Body of pancreas (tissue), 4 donors: ENCODE measurements around the gene TUBGCP2. TPM values are rescaled to one million over a fixed set of nuclear protein-coding genes. Genes with fewer than 3 reads are reported as not detected.

Experiments
- ATAC-seq: fragments of 150-250 bp; one replicate; pipeline ENCODE4 v1.9.1; 2016
- DNase-seq, 4 donors: peaks; one replicate each; pipeline ENCODE4 v3.0.0-alpha.2; 2019
- H3K27ac ChIP-seq, 4 donors: fragments of 200-600 bp; sonication (generic); 1 replicate in 3 of 4; 2 replicates in 1 of 4; pipeline versions ENCODE4 v1.5.1 to v1.6.1; 2016 to 2019; ENCODE audit warnings: mild to moderate bottlenecking in 1 of 4, mixed read lengths in 1 of 4, moderate library complexity in 1 of 4
- H3K27me3 ChIP-seq, 2 donors: fragments of 200-600 bp; sonication (generic); one replicate each; pipeline ENCODE4 v1.6.0; 2016; ENCODE audit warnings: mild to moderate bottlenecking in 1 of 2
- H3K36me3 ChIP-seq, 2 donors: fragments of 200-600 bp; sonication (generic); replicated peaks in 1 of 2; 2 replicates each; pipeline ENCODE4 v1.5.1; 2016; ENCODE audit warnings: low read depth in 2 of 2; ENCODE audit not compliant: insufficient read depth in 1 of 2
- H3K4me1 ChIP-seq: fragments of 200-600 bp; sonication (generic); one replicate; pipeline ENCODE4 v1.6.0; 2016
- H3K4me3 ChIP-seq, 2 donors: fragments of 200-600 bp; sonication (generic); 1 replicate in 1 of 2; 2 replicates in 1 of 2; pipeline ENCODE4 v1.5.1; 2016 to 2019
- H3K9me3 ChIP-seq, 3 donors: fragments of 200-600 bp; sonication (generic); 1 replicate in 2 of 3; 2 replicates in 1 of 3; pipeline ENCODE4 v1.5.1; 2016
- CTCF ChIP-seq, 7 experiments: fragments of 450-650 bp in 4 of 7; fragments of 200-600 bp in 3 of 7; sonication (generic) in 3 of 7; IDR thresholded peaks; one replicate each; pipeline ENCODE4 v1.5.1; 2016 to 2019; ENCODE audit warnings: antibody characterized with exemption in 7 of 7
- POLR2A ChIP-seq, 3 donors: fragments of 450-650 bp; IDR thresholded peaks; one replicate each; pipeline ENCODE4 v1.6.1; 2016; ENCODE audit warnings: antibody characterized with exemption in 3 of 3, mild to moderate bottlenecking in 2 of 3
- WGBS, 2 donors: methylation state at CpG; one replicate each; pipeline ENCODE4 v1.1.5; 2017; 5-methylcytosine and 5-hydroxymethylcytosine counted together
- intact Hi-C: fragments of 100-400 bp; cut with DNase I; formaldehyde crosslinking; loops from one replicate; pipeline ENCODE4 v1.15.1; 2023
- total RNA-seq, 2 donors: library from RNA; depleted of rRNA; stranded (reverse); fragments of >200 nt; gene quantifications; one replicate each; pipeline ENCODE4 v1.1.0, GENCODE V29; 2016

Gene TUBGCP2
- total RNA-seq, 2 donors from 2014 or later: 32.2 to 36.6 TPM

GRCh38 chr10:133338080-133339071, 29.7 kb upstream of the TUBGCP2 start:
- whole genome bisulfite sequencing, 2 donors: 74 to 78% methylated on average over 10 of the region's 10 CpGs
- peaks cover 22% of the 10 kb centered on the region for H3K4me1 ChIP-seq
- no peak for TF ChIP-seq POLR2A (IDR thresholded peaks at IDR 0.05)
- TF ChIP-seq CTCF (IDR thresholded peaks at IDR 0.05): no peak
- H3K4me3 ChIP-seq: no peak overlapping the region
- H3K36me3 ChIP-seq: no peaks in the 10 kb centered on the region
- no peak for ATAC-seq
- H3K27ac ChIP-seq: no peak overlapping the region
- H3K27me3 ChIP-seq: peaks cover 0 to 28% of the 10 kb centered on the region in 2 donors
- no peak for DNase-seq
- intact Hi-C loops: no loop called here
- H3K9me3 ChIP-seq: no peaks in the 10 kb centered on the region

GRCh38 chr10:133337370-133337725, 28.7 kb upstream of the TUBGCP2 start:
- intact Hi-C loops: no loop called here
- Histone ChIP-seq H3K4me3 (no peak overlapping the region), H3K9me3 (no peaks in the 10 kb centered on the region), H3K27me3 (peaks cover 0 to 28% of the 10 kb centered on the region in 2 donors), H3K36me3 (no peaks in the 10 kb centered on the region), H3K4me1 (peaks cover 22% of the 10 kb centered on the region), H3K27ac (no peak overlapping the region)
- ATAC-seq (no peak), DNase-seq (no peak)
- TF ChIP-seq CTCF (IDR thresholded peaks at IDR 0.05) (no peak), POLR2A (IDR thresholded peaks at IDR 0.05) (no peak)
- WGBS, 2 donors: 56 to 70% methylated on average over 3 of the region's 3 CpGs

- Histone ChIP-seq H3K4me1 (peaks cover 22% of the 10 kb centered on the region), H3K4me3 (no peak within 1 kb of the TSS), H3K36me3 (no peaks in the 10 kb centered on the region), H3K9me3 (no peaks in the 10 kb centered on the region), H3K27ac (no peak within 1 kb of the TSS), H3K27me3 (peaks cover 0 to 28% of the 10 kb centered on the region in 2 donors)
- DNase-seq (peak in 3 of 4 donors; percentile 43 to 54 (median 52)), ATAC-seq (no peak)
- intact Hi-C loops: no loop called here
- no peak for TF ChIP-seq POLR2A (IDR thresholded peaks at IDR 0.05)
- TF ChIP-seq CTCF (IDR thresholded peaks at IDR 0.05): no peak
- WGBS, 2 donors: 13 to 67% methylated on average over 3 to 63 of the region's 63 CpGs
Observed at GRCh38 chr10:133336577-133337369, 28.1 kb upstream of the TUBGCP2 start, which contains the start of gene CALY. CALY (minus strand) TSS chr10:133336896; CDS start chr10:133328989, 7,907 bp downstream.

GRCh38 chr10:133336118-133336576, 27.5 kb upstream of the TUBGCP2 start:
- ATAC-seq: no peak
- peaks cover 22% of the 10 kb centered on the region for H3K4me1 ChIP-seq
- intact Hi-C loops: no loop called here
- H3K9me3 ChIP-seq: no peaks in the 10 kb centered on the region
- no peaks in the 10 kb centered on the region for H3K36me3 ChIP-seq
- TF ChIP-seq POLR2A (IDR thresholded peaks at IDR 0.05): no peak
- no peak for TF ChIP-seq CTCF (IDR thresholded peaks at IDR 0.05)
- no peak for DNase-seq
- H3K27me3 ChIP-seq: peaks cover 0 to 28% of the 10 kb centered on the region in 2 donors
- H3K4me3 ChIP-seq: no peak overlapping the region
- WGBS, 2 donors: 0 to 5% methylated on average over 1 to 35 of the region's 41 CpGs
- no peak overlapping the region for H3K27ac ChIP-seq
